ENCODE results near the gene HNRNPUL2.

GRCh38 chr11:62726156-62726914, 922 bp downstream of the HNRNPUL2 start:
- TF ChIP-seq MAX (IDR thresholded peaks at IDR 0.05; ENCODE audit: insufficient read depth, insufficient read length) (no peak), CTCF (IDR thresholded peaks at IDR 0.05; ENCODE audit: extremely low read depth in 1 of 2, insufficient read depth in 1 of 2, low read depth in 1 of 2, low read length in 2 of 2) (no peak), MYC (IDR thresholded peaks at IDR 0.05; ENCODE audit: low read depth, low read length) (no peak), GATA2 (IDR thresholded peaks at IDR 0.05; ENCODE audit: insufficient read depth, insufficient read length, low read depth, low read length) (no peak), POLR2A (IDR thresholded peaks at IDR 0.05; ENCODE audit: low read depth, low read length) (no peak), EZH2 (IDR thresholded peaks at IDR 0.05; ENCODE audit: borderline replicate concordance, low read depth, low read length, severe bottlenecking) (no peak), POLR2AphosphoS5 (IDR thresholded peaks at IDR 0.05; ENCODE audit: insufficient read depth, low read depth, low read length) (no peak), FOS (IDR thresholded peaks at IDR 0.05; ENCODE audit: borderline replicate concordance, insufficient read depth, low read length) (no peak), JUN (IDR thresholded peaks at IDR 0.05; ENCODE audit: borderline replicate concordance, insufficient read depth, insufficient read length, low read depth) (no peak)
